Endothelial cell of umbilical vein (primary cell): Measurements from ENCODE around the gene NAPB. TPM values are rescaled to one million over a fixed set of nuclear protein-coding genes. Genes with fewer than 3 reads are reported as not detected.

ENCODE experiments used
- BruUV-seq: library from RNA; stranded (reverse); fragments of 400-500 nt; replicated peaks from 2 replicates; lab custom pipeline; 2021; lab: Mats Ljungman, UMichigan
- CTCF ChIA-PET: fragments of 300-600, 350-600 bp; sonication (Branson Sonifier 250); formaldehyde crosslinking; loops from one replicate; lab custom pipeline; 2021; ENCODE audit warnings: antibody characterized with exemption, inconsistent platforms; lab: Charles Lee
- POLR2A ChIA-PET: fragments of 300-600, 350-600 bp; sonication (Branson Sonifier 250); formaldehyde crosslinking; loops from one replicate; lab custom pipeline; 2021; ENCODE audit warnings: antibody characterized with exemption, inconsistent platforms; lab: Charles Lee
- DNase-seq: peaks from one replicate; pipeline ENCODE4 v3.0.0-alpha.2; 2011; ENCODE audit warnings: low read depth, low spot score
- FAIRE-seq: peaks from 2 replicates; lab custom pipeline; 2011; peaks lifted over from hg19 to GRCh38; lab: Jason Lieb, UNC
- H2AFZ ChIP-seq: 2 replicates; pipeline ENCODE4 v1.6.0; 2012; ENCODE audit warnings: low read depth, low read length, control low read depth, inconsistent platforms
- H3K27ac ChIP-seq: 2 replicates; pipeline ENCODE4 v1.5.1; 2011; ENCODE audit warnings: low read depth, mild to moderate bottlenecking, control low read depth, low read length, moderate library complexity; ENCODE audit not compliant: insufficient read depth
- H3K27me3 ChIP-seq, 2 experiments: 2 replicates each; pipeline versions ENCODE4 v1.6.0 to v1.6.1; 2011; ENCODE audit warnings: low read length in 2 of 2, mixed read lengths in 1 of 2; ENCODE audit not compliant: control insufficient read depth in 2 of 2, insufficient read depth in 2 of 2
- H3K36me3 ChIP-seq, 2 experiments: 2 replicates in 1 of 2; 3 replicates in 1 of 2; pipeline ENCODE4 v1.5.1; 2011; ENCODE audit warnings: low read length in 2 of 2, mild to moderate bottlenecking in 1 of 2, moderate library complexity in 1 of 2; ENCODE audit not compliant: control insufficient read depth in 2 of 2, insufficient read depth in 2 of 2; ENCODE audit errors: extremely low read depth in 1 of 2
- H3K4me1 ChIP-seq: 3 replicates; pipeline ENCODE4 v1.5.1; 2011; ENCODE audit warnings: mild to moderate bottlenecking, low read length; ENCODE audit not compliant: control insufficient read depth, insufficient read depth; ENCODE audit errors: extremely low read depth
- H3K4me2 ChIP-seq: 2 replicates; pipeline ENCODE4 v1.6.1; 2011; ENCODE audit warnings: low read length, control low read depth, mixed read lengths; ENCODE audit not compliant: insufficient read depth
- H3K4me3 ChIP-seq, 3 experiments: fragments of 200-600 bp in 1 of 3; sonication (generic), shearing (Covaris generic) in 1 of 3; replicated peaks in 1 of 3; 2 replicates each; pipeline ENCODE4 v1.5.1; 2011 to 2016; ENCODE audit warnings: control low read depth in 3 of 3, low read length in 3 of 3, mild to moderate bottlenecking in 2 of 3, inconsistent platforms in 1 of 3, low read depth in 1 of 3, moderate library complexity in 1 of 3; ENCODE audit not compliant: insufficient read depth in 1 of 3
- H3K79me2 ChIP-seq: 2 replicates; pipeline ENCODE4 v1.6.0; 2012; ENCODE audit warnings: low read length, inconsistent platforms; ENCODE audit not compliant: control insufficient read depth, insufficient read depth
- H3K9ac ChIP-seq: replicated peaks from 2 replicates; pipeline ENCODE3; 2011; ENCODE audit warnings: low read length, control low read depth; ENCODE audit not compliant: insufficient read depth; ENCODE audit errors: extremely low read depth
- H3K9me1 ChIP-seq: replicated peaks from 3 replicates; pipeline ENCODE4 v1.6.0; 2011; ENCODE audit warnings: mild to moderate bottlenecking, low read length; ENCODE audit not compliant: control insufficient read depth, insufficient read depth; ENCODE audit errors: extremely low read depth
- H3K9me3 ChIP-seq: replicated peaks from 2 replicates; pipeline ENCODE4 v1.5.1; 2012; ENCODE audit warnings: low read length, inconsistent platforms; ENCODE audit not compliant: control insufficient read depth, insufficient read depth
- H4K20me1 ChIP-seq: replicated peaks from 2 replicates; pipeline ENCODE3; 2011; ENCODE audit warnings: mild to moderate bottlenecking, low read length; ENCODE audit not compliant: control insufficient read depth, insufficient read depth; ENCODE audit errors: extremely low read depth
- EZH2 ChIP-seq: IDR thresholded peaks from 2 replicates; pipeline ENCODE4 v1.6.1; 2012; ENCODE audit warnings: borderline replicate concordance, low read depth, mild to moderate bottlenecking, moderate library complexity, low read length, inconsistent platforms; ENCODE audit not compliant: severe bottlenecking
- MAX ChIP-seq: IDR thresholded peaks from 2 replicates; pipeline ENCODE4 v1.6.1; 2011; ENCODE audit not compliant: insufficient read depth, insufficient read length
- MYC ChIP-seq: IDR thresholded peaks from one replicate; pipeline ENCODE4 v1.6.1; 2011; ENCODE audit warnings: mild to moderate bottlenecking, low read depth, low read length
- POLR2A ChIP-seq: IDR thresholded peaks from 2 replicates; pipeline ENCODE4 v1.6.1; 2012; ENCODE audit warnings: low read depth, mild to moderate bottlenecking, control low read depth, low read length
- POLR2AphosphoS5 ChIP-seq: IDR thresholded peaks from 2 replicates; pipeline ENCODE4 v1.6.1; 2012; ENCODE audit warnings: low read depth, mild to moderate bottlenecking, control low read depth, low read length, moderate library complexity; ENCODE audit not compliant: insufficient read depth
- dilution Hi-C: fragments of 300-500 bp; cut with MboI; formaldehyde crosslinking; loops from one replicate; pipeline ENCODE4 v1.15.0; 2019; ENCODE audit warnings: low sequenced_read_pairs; ENCODE audit not compliant: extremely low pct_ligation_motif_present
- intact Hi-C: fragments of 100-400 bp; cut with micrococcal nuclease; formaldehyde crosslinking; loops from one replicate; pipeline ENCODE4 v1.10.0; 2022
- polyA plus RNA-seq, 4 experiments: library from polyadenylated mRNA; depleted of rRNA in 3 of 4; stranded (reverse) in 3 of 4; unstranded in 1 of 4; fragments of >200 nt; gene quantifications; 2 replicates each; pipeline versions ENCODE4 v1.2.1 to v1.2.3, GENCODE V29; 2011 to 2012; ENCODE audit warnings: missing spikeins in 1 of 4
- total RNA-seq: library from RNA; stranded (reverse); gene quantifications from 2 replicates; pipeline ENCODE4 v1.2.3, GENCODE V29; 2021

NAPB gene
- total and polyA plus RNA-seq, 2 donors (not counting 3 experiments of a cell fraction or from before 2014, with no cell fraction given) = 4.7 to 10.1 TPM

- Histone ChIP-seq H3K79me2 (peaks cover 34% of the 10 kb centered on the region), H3K27me3 (no peaks in the 10 kb centered on the region), H4K20me1 (no peaks in the 10 kb centered on the region), H3K27ac (no peak overlapping the region), H3K9me1 (no peaks in the 10 kb centered on the region), H3K4me2 (no peak overlapping the region), H3K9me3 (no peaks in the 10 kb centered on the region), H3K9ac (no peak overlapping the region), H3K4me1 (peaks cover 32% of the 10 kb centered on the region), H3K4me3 (no peak overlapping the region), H3K36me3 (peaks cover 7 to 13% of the 10 kb centered on the region in 2 experiments), H2AFZ (no peak overlapping the region)
- intact Hi-C loops = loop anchor here (5.0 kb wide), 1 partner anchor 209 kb away; no protein-coding TSS in a partner anchor
- dilution Hi-C loops = no loop called here
- BruUV-seq = no TSS peak
- DNase-seq (no peak), FAIRE-seq (no peak)
- ChIA-PET CTCF (interaction anchor here (0.9 kb wide), 1 partner anchor 91 kb away, joined by 3 read pairs; no protein-coding TSS in a partner anchor), POLR2A (no interaction called here)
- no peak for TF ChIP-seq POLR2AphosphoS5
- TF ChIP-seq POLR2A = no peak
- TF ChIP-seq EZH2 = no peak
These were observed 65.1 kb downstream of the NAPB start for GRCh38 chr20:23356203-23356602.

DNA sequence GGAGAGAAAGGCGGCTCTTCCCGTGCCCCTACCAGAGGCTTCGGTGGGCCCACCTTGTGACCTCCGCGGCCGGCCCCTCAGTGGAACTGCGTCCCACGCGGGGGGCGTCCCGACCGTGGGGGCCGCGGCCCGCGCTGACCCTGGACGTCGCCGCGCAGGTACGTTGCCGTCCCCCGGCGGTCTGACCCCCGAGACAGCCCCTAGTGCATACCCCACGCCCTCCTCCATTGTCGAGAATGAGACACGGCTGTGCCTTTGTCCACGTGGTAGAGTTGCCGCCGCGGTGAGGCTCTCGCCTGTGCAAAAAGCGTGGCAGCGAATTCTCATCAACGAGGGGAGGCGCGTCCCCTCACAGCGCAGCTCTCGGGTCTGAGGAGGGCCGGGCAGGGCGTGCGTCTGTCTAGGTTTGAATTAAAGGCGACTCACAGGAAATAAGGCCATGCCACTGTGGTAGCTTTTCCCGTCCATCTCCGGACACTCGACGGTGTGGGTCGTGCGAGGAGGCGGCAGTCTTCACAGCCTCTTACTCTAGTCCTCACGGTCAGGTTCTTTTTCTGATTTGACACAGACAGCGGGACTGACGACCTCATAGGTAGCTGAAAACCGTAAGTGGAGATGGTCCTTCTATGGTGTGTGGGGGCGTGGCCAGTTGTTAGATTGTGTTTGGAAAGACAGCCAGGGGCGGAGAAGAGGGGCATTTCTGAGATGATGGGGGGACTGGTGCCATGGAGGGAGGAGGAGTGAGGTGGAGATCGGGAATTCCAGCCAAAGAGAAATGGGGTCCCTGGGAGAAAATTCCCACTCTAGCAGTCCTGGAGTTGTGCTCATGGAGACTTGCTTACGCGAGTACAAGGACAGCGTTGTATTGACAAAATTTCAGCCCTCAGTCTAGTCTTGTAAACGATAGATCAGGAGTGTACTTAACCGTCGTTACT lies 70.1 kb downstream of the NAPB start:
- no peaks in the 10 kb centered on the region for H3K27me3 ChIP-seq
- H4K20me1 ChIP-seq = no peaks in the 10 kb centered on the region
- H3K9me3 ChIP-seq = no peaks in the 10 kb centered on the region
- TF ChIP-seq MYC (no peak), MAX (peak; percentile 60)
- FAIRE-seq = peak; percentile 79
- H2AFZ ChIP-seq = peak overlapping the region; percentile 30
- H3K4me3 ChIP-seq = peak overlapping the region; percentile 20 to 79 (median 72)
- dilution Hi-C loops = no loop called here
- DNase-seq = peak; percentile 69
- H3K4me2 ChIP-seq = peak overlapping the region; percentile 63
- BruUV-seq = no TSS peak
- H3K9me1 ChIP-seq = no peaks in the 10 kb centered on the region
- H3K79me2 ChIP-seq = peaks cover 39% of the 10 kb centered on the region
- intact Hi-C loops = loop anchor here (1.0 to 5.0 kb wide), 9 partner anchors 7 to 554 kb away; partner anchors contain the start of gene NAPB
- peaks cover 19% of the 10 kb centered on the region for H3K4me1 ChIP-seq
- H3K36me3 ChIP-seq = peaks cover 7 to 13% of the 10 kb centered on the region in 2 experiments
- H3K9ac ChIP-seq = peak overlapping the region; percentile 88
- CTCF ChIA-PET = interaction anchor here (1.4 to 2.9 kb wide), 13 partner anchors 8 to 659 kb away, joined by 3 to 46 read pairs (median 7); partner anchors contain the start of gene THBD
- POLR2A ChIA-PET = interaction anchor here (1.2 to 1.8 kb wide), 5 partner anchors 10 to 302 kb away, joined by 3 to 10 read pairs (median 5); partner anchors contain the start of gene GZF1
- peak overlapping the region; percentile 94 for H3K27ac ChIP-seq
